Measurements from ENCODE around the gene ARID1A. TPM values are rescaled to one million over a fixed set of nuclear protein-coding genes. Genes with fewer than 3 reads are reported as not detected.

Gene ARID1A
- total and polyA plus RNA-seq, 2 of the 4 experiments (the other 2 are of a cell fraction), result 14.0 to 40.7 TPM

GRCh38 chr1:26785611-26786436, 90.0 kb downstream of the ARID1A start:
- Histone ChIP-seq H3K23ac (ENCODE audit: low read depth, low read length) (peak overlapping the region; percentile 97), H4K20me1 (ENCODE audit: insufficient read depth, low read length) (peaks cover 12% of the 10 kb centered on the region), H4K5ac (ENCODE audit: low read depth, low read length) (peak overlapping the region; percentile 96), H3K4me3 (ENCODE audit: insufficient read depth, low read depth, low read length) (peak overlapping the region; percentile 8; the same call in 1 of the 2 replicates), H2BK120ac (ENCODE audit: low read depth, low read length) (peak overlapping the region; percentile 82), H3K9me3 (ENCODE audit: control insufficient read depth, insufficient read depth, low read length) (no peaks in the 10 kb centered on the region), H3K79me1 (ENCODE audit: low read depth in 1 of 2, low read length in 2 of 2) (peaks cover 45 to 75% of the 10 kb centered on the region in 2 experiments), H3K9ac (ENCODE audit: low read depth, low read length) (peak overlapping the region; percentile 27), H3K36me3 (ENCODE audit: control insufficient read depth, insufficient read depth, low read length) (peaks cover 5% of the 10 kb centered on the region), H4K8ac (ENCODE audit: low read depth in 2 of 2, low read length in 2 of 2) (peak overlapping the region; percentile 87 to 96; a peak in 3 of 4 replicates), H2BK5ac (ENCODE audit: low read depth, low read length, poor library complexity, severe bottlenecking) (peak overlapping the region; percentile 96), H2AFZ (replicated peaks; ENCODE audit: low read length, poor library complexity) (peak overlapping the region; percentile 78), H2AK5ac (ENCODE audit: low read depth, low read length) (peak overlapping the region; percentile 83; the same call in 1 of the 2 replicates), H2AK9ac (replicated peaks; ENCODE audit: low read depth, low read length, poor library complexity) (peak overlapping the region; percentile 66), H3K27ac (ENCODE audit: insufficient read depth, low read length) (peak overlapping the region; percentile 90), H4K91ac (ENCODE audit: insufficient read depth, low read depth, low read length) (peak overlapping the region; percentile 80), H3K4me1 (ENCODE audit: control insufficient read depth, insufficient read depth, low read length) (peaks cover 37% of the 10 kb centered on the region), H2BK20ac (ENCODE audit: low read depth, low read length) (peak overlapping the region; percentile 60), H3K18ac (ENCODE audit: low read depth, low read length) (peak overlapping the region; percentile 93), H3K27me3 (ENCODE audit: control insufficient read depth, insufficient read depth, low read length) (no peaks in the 10 kb centered on the region), H3K56ac (ENCODE audit: extremely low read depth, insufficient read depth, low read length) (peak overlapping the region; percentile 64; the same call in 1 of the 2 replicates), H3K4ac (ENCODE audit: low read depth, low read length) (peak overlapping the region; percentile 97), H2BK15ac (ENCODE audit: low read depth, low read length) (peak overlapping the region; percentile 83; the same call in 2 of the 3 replicates), H3K9me1 (ENCODE audit: insufficient read depth, low read length) (peaks cover 18% of the 10 kb centered on the region), H3K14ac (replicated peaks; ENCODE audit: low read depth, low read length) (peak overlapping the region; percentile 96), H3K4me2 (ENCODE audit: low read depth, low read length) (peak overlapping the region; percentile 89)
- WGBS, 2 experiments (ENCODE audit: extremely low coverage in 2 of 2, insufficient read length in 1 of 2), result no CpG with 5 or more reads among the region's 5 CpGs
- DNase-seq (peak; percentile 48), ATAC-seq (ENCODE audit: low read depth) (no peak)
- CTCF ChIA-PET, result interaction anchor here (1.0 to 1.4 kb wide), 2 partner anchors 93 to 183 kb away, joined by 4 read pairs; no protein-coding TSS in a partner anchor
- POLR2A ChIA-PET (ENCODE audit: unreplicated experiment), result interaction anchor here (1.0 kb wide), 1 partner anchor 87 kb away, joined by 5 read pairs; no protein-coding TSS in a partner anchor
- TF ChIP-seq RCOR1 (IDR thresholded peaks at IDR 0.05; ENCODE audit: insufficient replicate concordance, low read length) (no peak), CHD1 (IDR thresholded peaks at IDR 0.05; ENCODE audit: low read depth, low read length) (no peak), POLR2A (IDR thresholded peaks at IDR 0.05; ENCODE audit: low read depth, low read length) (no peak), CEBPB (IDR thresholded peaks at IDR 0.05; ENCODE audit: low read depth, low read length) (peak; percentile 38; the same call in 1 of the 2 replicates), MXI1 (IDR thresholded peaks at IDR 0.05; ENCODE audit: borderline replicate concordance, low read depth, low read length) (no peak), SMC3 (IDR thresholded peaks at IDR 0.05; ENCODE audit: low read depth, low read length) (no peak)
- in situ Hi-C loops (cut with MboI; ENCODE audit: low sequenced_read_pairs), result loop anchor here (5.0 kb wide), 1 partner anchor 94 kb away; no protein-coding TSS in a partner anchor
- BruUV-seq (replicated peaks), result no TSS peak
- intact Hi-C loops (cut with micrococcal nuclease), result no loop called here
- dilution Hi-C loops (cut with HindIII; ENCODE audit: low sequenced_read_pairs, unreplicated experiment), result loop anchor here (25.0 kb wide), 1 partner anchor 199 kb away; no protein-coding TSS in a partner anchor
